ENCODE data around the gene ZMYND10. TPM values are rescaled to one million over a fixed set of nuclear protein-coding genes. Genes with fewer than 3 reads are reported as not detected.

The ZMYND10 gene
- total RNA-seq, 3 donors from 2014 or later (not counting 1 experiment from before 2014, with no cell fraction given), result 3.0 to 6.3 (median 3.5) TPM

DNA sequence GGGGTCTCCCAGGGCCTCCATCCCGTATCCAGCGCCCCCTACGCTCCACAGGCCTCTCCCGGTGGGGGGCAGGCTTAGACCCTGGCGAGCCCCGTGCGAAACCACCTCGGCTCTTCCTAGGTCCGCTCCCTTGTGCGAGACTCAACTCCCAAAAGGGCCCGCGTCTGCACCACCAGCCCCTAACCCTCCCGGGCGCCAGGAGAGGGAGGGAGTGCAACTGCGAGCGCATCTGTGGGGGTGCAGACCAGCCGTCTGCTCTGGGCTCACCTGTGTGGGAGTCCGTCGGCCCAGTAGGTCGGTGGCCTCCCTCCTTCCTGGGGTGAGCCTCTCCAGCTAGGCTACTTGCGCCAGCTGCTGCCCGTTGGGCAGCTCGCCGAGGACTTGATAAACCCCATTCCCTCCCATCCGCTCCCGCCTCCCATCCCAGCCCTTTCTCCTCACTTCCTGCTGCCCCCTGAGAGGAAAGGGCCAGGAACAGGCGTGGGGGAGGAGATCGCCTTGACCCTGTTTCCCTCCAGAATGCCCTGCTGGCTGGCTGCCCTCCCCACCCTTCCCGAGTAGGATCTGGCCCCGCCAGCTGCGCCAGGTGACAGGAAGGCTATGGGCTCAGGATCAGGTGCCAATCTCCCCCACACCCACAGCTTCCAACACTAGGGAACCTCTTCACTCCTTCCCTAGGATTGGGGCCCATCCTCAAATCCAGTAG is 23.0 kb downstream of the ZMYND10 start, which contains the start of gene HYAL2:
Gene HYAL2, minus strand, starts transcription at position 360 of the 706 bp plus-strand sequence. CDS start 2,256 bp downstream, outside the sequence.
- Histone ChIP-seq H3K36me3 (ENCODE audit: control insufficient read depth, insufficient read depth, low read length) (peaks cover 8% of the 10 kb centered on the region), H3K27me3 (ENCODE audit: control insufficient read depth, insufficient read depth, low read length) (no peaks in the 10 kb centered on the region), H3K4me3 (ENCODE audit: low read length) (peak within 1 kb of the TSS; percentile 66), H3K4me1 (ENCODE audit: control insufficient read depth, insufficient read depth, low read length) (peaks cover 61% of the 10 kb centered on the region), H3K27ac (ENCODE audit: low read length) (peak within 1 kb of the TSS; percentile 91), H3K9me3 (ENCODE audit: control insufficient read depth, insufficient read depth, low read length) (no peaks in the 10 kb centered on the region)
- Mint-ChIP-seq H3K27me3 (ENCODE audit: low read depth in 2 of 2) (no peaks in the 10 kb centered on the region), H3K9me3 (no peaks in the 10 kb centered on the region), H3K36me3 (no peaks in the 10 kb centered on the region), H3K4me3 (peak within 1 kb of the TSS; percentile 85), H3K27ac (peak within 1 kb of the TSS; percentile 74 to 87), H3K4me1 (peaks cover 12 to 49% of the 10 kb centered on the region in 2 donors)
- WGBS (ENCODE audit: insufficient coverage), result 81% methylated on average over 31 of the region's 31 CpGs
- ATAC-seq (no peak), DNase-seq (no peak)
- TF ChIP-seq, protein P1, sequence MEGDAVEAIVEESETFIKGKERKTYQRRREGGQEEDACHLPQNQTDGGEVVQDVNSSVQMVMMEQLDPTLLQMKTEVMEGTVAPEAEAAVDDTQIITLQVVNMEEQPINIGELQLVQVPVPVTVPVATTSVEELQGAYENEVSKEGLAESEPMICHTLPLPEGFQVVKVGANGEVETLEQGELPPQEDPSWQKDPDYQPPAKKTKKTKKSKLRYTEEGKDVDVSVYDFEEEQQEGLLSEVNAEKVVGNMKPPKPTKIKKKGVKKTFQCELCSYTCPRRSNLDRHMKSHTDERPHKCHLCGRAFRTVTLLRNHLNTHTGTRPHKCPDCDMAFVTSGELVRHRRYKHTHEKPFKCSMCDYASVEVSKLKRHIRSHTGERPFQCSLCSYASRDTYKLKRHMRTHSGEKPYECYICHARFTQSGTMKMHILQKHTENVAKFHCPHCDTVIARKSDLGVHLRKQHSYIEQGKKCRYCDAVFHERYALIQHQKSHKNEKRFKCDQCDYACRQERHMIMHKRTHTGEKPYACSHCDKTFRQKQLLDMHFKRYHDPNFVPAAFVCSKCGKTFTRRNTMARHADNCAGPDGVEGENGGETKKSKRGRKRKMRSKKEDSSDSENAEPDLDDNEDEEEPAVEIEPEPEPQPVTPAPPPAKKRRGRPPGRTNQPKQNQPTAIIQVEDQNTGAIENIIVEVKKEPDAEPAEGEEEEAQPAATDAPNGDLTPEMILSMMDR (IDR thresholded peaks at IDR 0.05), result no peak
- intact Hi-C loops (cut with micrococcal nuclease), result no loop called here

GRCh38 chr3:50322115-50322385 is 23.5 kb downstream of the ZMYND10 start:
- Histone ChIP-seq H3K4me3 (ENCODE audit: low read length) (peak overlapping the region; percentile 66), H3K36me3 (ENCODE audit: control insufficient read depth, insufficient read depth, low read length) (peaks cover 8% of the 10 kb centered on the region), H3K27ac (ENCODE audit: low read length) (peak overlapping the region; percentile 91), H3K9me3 (ENCODE audit: control insufficient read depth, insufficient read depth, low read length) (no peaks in the 10 kb centered on the region), H3K4me1 (ENCODE audit: control insufficient read depth, insufficient read depth, low read length) (peaks cover 61% of the 10 kb centered on the region), H3K27me3 (ENCODE audit: control insufficient read depth, insufficient read depth, low read length) (no peaks in the 10 kb centered on the region)
- Mint-ChIP-seq H3K36me3 (no peaks in the 10 kb centered on the region), H3K4me1 (peaks cover 12 to 45% of the 10 kb centered on the region in 2 donors), H3K9me3 (no peaks in the 10 kb centered on the region), H3K4me3 (peak overlapping the region; percentile 31), H3K27ac (no peak overlapping the region), H3K27me3 (ENCODE audit: low read depth in 2 of 2) (no peaks in the 10 kb centered on the region)
- DNase-seq (no peak), ATAC-seq (no peak)
- WGBS (ENCODE audit: insufficient coverage), result 64% methylated on average over 14 of the region's 14 CpGs
- TF ChIP-seq, protein P1 (IDR thresholded peaks at IDR 0.05), result peak; percentile 0
- intact Hi-C loops (cut with micrococcal nuclease), result no loop called here

- peak overlapping the region; percentile 85 for H3K4me3 Mint-ChIP-seq
- peak overlapping the region; percentile 91 for H3K27ac ChIP-seq (ENCODE audit: low read length)
These were observed 24.0 kb downstream of the ZMYND10 start for GRCh38 chr3:50321336-50322114.

More at GRCh38 chr3:50321336-50322114, 24.0 kb downstream of the ZMYND10 start:
- DNase-seq (peak; percentile 81 to 88), ATAC-seq (peak; percentile 78 to 87 (median 83))
- TF ChIP-seq, protein P1 (IDR thresholded peaks at IDR 0.05), result peak; percentile 46
- Histone ChIP-seq H3K9me3 (ENCODE audit: control insufficient read depth, insufficient read depth, low read length) (no peaks in the 10 kb centered on the region), H3K36me3 (ENCODE audit: control insufficient read depth, insufficient read depth, low read length) (peaks cover 8% of the 10 kb centered on the region), H3K4me1 (ENCODE audit: control insufficient read depth, insufficient read depth, low read length) (peaks cover 61% of the 10 kb centered on the region), H3K27me3 (ENCODE audit: control insufficient read depth, insufficient read depth, low read length) (no peaks in the 10 kb centered on the region), H3K4me3 (ENCODE audit: low read length) (peak overlapping the region; percentile 66)
- intact Hi-C loops (cut with micrococcal nuclease), result loop anchor here (2.0 kb wide), 1 partner anchor 15 kb away; no protein-coding TSS in a partner anchor
- peak overlapping the region; percentile 74 to 87 for H3K27ac Mint-ChIP-seq
- H3K36me3 Mint-ChIP-seq, result no peaks in the 10 kb centered on the region
- 1% methylated on average over 58 of the region's 59 CpGs for WGBS (ENCODE audit: insufficient coverage)
- H3K9me3 Mint-ChIP-seq, result no peaks in the 10 kb centered on the region
- H3K4me1 Mint-ChIP-seq, result peaks cover 17 to 47% of the 10 kb centered on the region in 2 donors
- no peaks in the 10 kb centered on the region for H3K27me3 Mint-ChIP-seq (ENCODE audit: low read depth in 2 of 2)

Data from natural killer cell (primary cell).